HEK293 (cell line): ENCODE measurements around the gene IL36RN.

Experiments used
- FEZF1 ChIP-seq: fragments of 450-650 bp; formaldehyde crosslinking; IDR thresholded peaks from 2 replicates; pipeline ENCODE4 v1.5.1; 2016; ENCODE audit warnings: missing biosample characterization, missing genetic modification characterization
- REST ChIP-seq: fragments of 450-650 bp; formaldehyde crosslinking; IDR thresholded peaks from 2 replicates; pipeline ENCODE4 v1.5.1; 2016; ENCODE audit warnings: missing biosample characterization, missing genetic modification characterization
- TRIM28 ChIP-seq: IDR thresholded peaks from 2 replicates; pipeline ENCODE4 v1.6.1; 2011; ENCODE audit warnings: low read length, control low read depth, borderline replicate concordance
- ZFP41 ChIP-seq: fragments of 450-650 bp; formaldehyde crosslinking; IDR thresholded peaks from 2 replicates; pipeline ENCODE4 v1.5.1; 2016; ENCODE audit warnings: missing biosample characterization, missing genetic modification characterization, borderline replicate concordance
- ZNF121 ChIP-seq: fragments of 450-650 bp; formaldehyde crosslinking; IDR thresholded peaks from 2 replicates; pipeline ENCODE4 v1.5.1; 2016; ENCODE audit warnings: missing biosample characterization, missing genetic modification characterization
- ZNF138 ChIP-seq: fragments of 450-650 bp; formaldehyde crosslinking; IDR thresholded peaks from 2 replicates; pipeline ENCODE4 v1.5.1; 2016; ENCODE audit warnings: missing biosample characterization, missing genetic modification characterization, borderline replicate concordance
- ZNF184 ChIP-seq: fragments of 450-650 bp; IDR thresholded peaks from 2 replicates; pipeline ENCODE4 v1.5.1; 2018; ENCODE audit warnings: missing biosample characterization, mild to moderate bottlenecking, missing genetic modification characterization
- ZNF473 ChIP-seq: fragments of 450-650 bp; formaldehyde crosslinking; IDR thresholded peaks from 2 replicates; pipeline ENCODE4 v1.5.1; 2017; ENCODE audit warnings: missing biosample characterization, missing genetic modification characterization
- ZSCAN18 ChIP-seq: fragments of 450-650 bp; formaldehyde crosslinking; IDR thresholded peaks from 2 replicates; pipeline ENCODE4 v1.5.1; 2016; ENCODE audit warnings: missing biosample characterization, missing genetic modification characterization
- TF ChIP-seq, protein P1 (sequence below): fragments of 450-650 bp; formaldehyde crosslinking; IDR thresholded peaks from 2 replicates; pipeline ENCODE4 v1.5.1; 2016; ENCODE audit warnings: missing biosample characterization, missing genetic modification characterization
- TF ChIP-seq, protein P2 (sequence below): fragments of 450-650 bp; formaldehyde crosslinking; IDR thresholded peaks from 2 replicates; pipeline ENCODE4 v1.5.1; 2016; ENCODE audit warnings: missing biosample characterization, missing genetic modification characterization
- TF ChIP-seq, protein P3 (sequence below): fragments of 450-650 bp; formaldehyde crosslinking; IDR thresholded peaks from 2 replicates; pipeline ENCODE4 v1.5.1; 2016; ENCODE audit warnings: missing biosample characterization, missing genetic modification characterization

DNA sequence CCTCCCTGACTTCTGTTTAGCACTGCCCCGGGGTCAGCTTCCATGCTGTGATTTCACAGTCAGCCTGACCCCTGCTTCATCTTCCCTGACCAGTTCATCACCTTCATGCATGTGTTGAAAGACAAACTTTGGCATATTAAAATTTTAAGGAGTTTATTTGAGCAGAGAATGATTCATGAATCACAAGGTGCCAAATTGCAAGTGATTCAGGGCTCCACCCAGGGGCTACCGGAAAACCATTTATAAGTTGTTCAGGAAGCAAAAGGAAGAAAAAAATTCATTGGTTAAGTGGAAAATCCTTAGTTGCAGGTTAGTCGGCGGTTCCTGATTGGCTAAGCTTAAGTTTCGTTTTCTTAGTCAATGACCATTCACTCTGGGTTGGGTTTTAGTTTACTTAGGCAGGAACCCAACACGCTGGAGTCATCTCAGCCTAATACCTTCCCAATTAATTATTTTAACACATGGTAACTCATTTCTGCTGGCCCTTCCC lies 19.4 kb downstream of the IL36RN start:
- TF ChIP-seq REST (tag by site-specific recombination), result no peak
- TF ChIP-seq, protein P1, sequence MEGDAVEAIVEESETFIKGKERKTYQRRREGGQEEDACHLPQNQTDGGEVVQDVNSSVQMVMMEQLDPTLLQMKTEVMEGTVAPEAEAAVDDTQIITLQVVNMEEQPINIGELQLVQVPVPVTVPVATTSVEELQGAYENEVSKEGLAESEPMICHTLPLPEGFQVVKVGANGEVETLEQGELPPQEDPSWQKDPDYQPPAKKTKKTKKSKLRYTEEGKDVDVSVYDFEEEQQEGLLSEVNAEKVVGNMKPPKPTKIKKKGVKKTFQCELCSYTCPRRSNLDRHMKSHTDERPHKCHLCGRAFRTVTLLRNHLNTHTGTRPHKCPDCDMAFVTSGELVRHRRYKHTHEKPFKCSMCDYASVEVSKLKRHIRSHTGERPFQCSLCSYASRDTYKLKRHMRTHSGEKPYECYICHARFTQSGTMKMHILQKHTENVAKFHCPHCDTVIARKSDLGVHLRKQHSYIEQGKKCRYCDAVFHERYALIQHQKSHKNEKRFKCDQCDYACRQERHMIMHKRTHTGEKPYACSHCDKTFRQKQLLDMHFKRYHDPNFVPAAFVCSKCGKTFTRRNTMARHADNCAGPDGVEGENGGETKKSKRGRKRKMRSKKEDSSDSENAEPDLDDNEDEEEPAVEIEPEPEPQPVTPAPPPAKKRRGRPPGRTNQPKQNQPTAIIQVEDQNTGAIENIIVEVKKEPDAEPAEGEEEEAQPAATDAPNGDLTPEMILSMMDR (tag by site-specific recombination), result no peak
- TF ChIP-seq ZSCAN18, result no peak
- TF ChIP-seq, protein P2, sequence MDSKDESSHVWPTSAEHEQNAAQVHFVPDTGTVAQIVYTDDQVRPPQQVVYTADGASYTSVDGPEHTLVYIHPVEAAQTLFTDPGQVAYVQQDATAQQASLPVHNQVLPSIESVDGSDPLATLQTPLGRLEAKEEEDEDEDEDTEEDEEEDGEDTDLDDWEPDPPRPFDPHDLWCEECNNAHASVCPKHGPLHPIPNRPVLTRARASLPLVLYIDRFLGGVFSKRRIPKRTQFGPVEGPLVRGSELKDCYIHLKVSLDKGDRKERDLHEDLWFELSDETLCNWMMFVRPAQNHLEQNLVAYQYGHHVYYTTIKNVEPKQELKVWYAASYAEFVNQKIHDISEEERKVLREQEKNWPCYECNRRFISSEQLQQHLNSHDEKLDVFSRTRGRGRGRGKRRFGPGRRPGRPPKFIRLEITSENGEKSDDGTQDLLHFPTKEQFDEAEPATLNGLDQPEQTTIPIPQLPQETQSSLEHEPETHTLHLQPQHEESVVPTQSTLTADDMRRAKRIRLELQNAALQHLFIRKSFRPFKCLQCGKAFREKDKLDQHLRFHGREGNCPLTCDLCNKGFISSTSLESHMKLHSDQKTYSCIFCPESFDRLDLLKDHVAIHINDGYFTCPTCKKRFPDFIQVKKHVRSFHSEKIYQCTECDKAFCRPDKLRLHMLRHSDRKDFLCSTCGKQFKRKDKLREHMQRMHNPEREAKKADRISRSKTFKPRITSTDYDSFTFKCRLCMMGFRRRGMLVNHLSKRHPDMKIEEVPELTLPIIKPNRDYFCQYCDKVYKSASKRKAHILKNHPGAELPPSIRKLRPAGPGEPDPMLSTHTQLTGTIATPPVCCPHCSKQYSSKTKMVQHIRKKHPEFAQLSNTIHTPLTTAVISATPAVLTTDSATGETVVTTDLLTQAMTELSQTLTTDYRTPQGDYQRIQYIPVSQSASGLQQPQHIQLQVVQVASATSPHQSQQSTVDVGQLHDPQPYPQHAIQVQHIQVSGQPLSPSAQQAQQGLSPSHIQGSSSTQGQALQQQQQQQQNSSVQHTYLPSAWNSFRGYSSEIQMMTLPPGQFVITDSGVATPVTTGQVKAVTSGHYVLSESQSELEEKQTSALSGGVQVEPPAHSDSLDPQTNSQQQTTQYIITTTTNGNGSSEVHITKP (tag by site-specific recombination), result no peak
- TF ChIP-seq ZNF473 (tag by site-specific recombination), result no peak
- no peak for TF ChIP-seq ZNF184 (tag by site-specific recombination)
- TF ChIP-seq TRIM28, result no peak
- TF ChIP-seq ZNF121, result no peak
- TF ChIP-seq ZFP41 (tag by site-specific recombination), result no peak
- TF ChIP-seq ZNF138, result no peak
- TF ChIP-seq, protein P3, sequence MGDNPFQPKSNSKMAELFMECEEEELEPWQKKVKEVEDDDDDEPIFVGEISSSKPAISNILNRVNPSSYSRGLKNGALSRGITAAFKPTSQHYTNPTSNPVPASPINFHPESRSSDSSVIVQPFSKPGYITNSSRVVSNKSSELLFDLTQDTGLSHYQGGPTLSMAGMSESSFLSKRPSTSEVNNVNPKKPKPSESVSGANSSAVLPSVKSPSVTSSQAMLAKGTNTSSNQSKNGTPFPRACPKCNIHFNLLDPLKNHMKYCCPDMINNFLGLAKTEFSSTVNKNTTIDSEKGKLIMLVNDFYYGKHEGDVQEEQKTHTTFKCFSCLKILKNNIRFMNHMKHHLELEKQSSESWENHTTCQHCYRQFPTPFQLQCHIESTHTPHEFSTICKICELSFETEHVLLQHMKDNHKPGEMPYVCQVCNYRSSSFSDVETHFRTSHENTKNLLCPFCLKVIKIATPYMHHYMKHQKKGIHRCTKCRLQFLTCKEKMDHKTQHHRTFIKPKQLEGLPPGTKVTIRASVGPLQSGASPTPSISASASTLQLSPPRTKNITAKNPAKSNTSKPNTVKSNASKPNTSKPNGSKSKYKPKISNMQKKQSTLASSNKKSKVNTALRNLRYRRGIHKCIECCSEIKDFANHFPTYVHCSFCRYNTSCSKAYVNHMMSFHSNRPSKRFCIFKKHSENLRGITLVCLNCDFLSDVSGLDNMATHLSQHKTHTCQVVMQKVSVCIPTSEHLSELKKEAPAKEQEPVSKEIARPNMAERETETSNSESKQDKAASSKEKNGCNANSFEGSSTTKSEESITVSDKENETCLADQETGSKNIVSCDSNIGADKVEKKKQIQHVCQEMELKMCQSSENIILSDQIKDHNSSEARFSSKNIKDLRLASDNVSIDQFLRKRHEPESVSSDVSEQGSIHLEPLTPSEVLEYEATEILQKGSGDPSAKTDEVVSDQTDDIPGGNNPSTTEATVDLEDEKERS, result no peak
- no peak for TF ChIP-seq FEZF1 (tag by site-specific recombination)
